HG02981 (cell line): Measurements from ENCODE around the gene PIGK.
"Not testable (repeated sequence)": the region's sequence is repeated elsewhere in the genome, so short reads cannot be mapped to it uniquely, and the experiment has no call there.

Experiments used
- ATAC-seq: cut with Tn5 transposase; IDR thresholded peaks from one replicate; pipeline ENCODE4 v1.9.1; 2021; ENCODE audit warnings: mild to moderate bottlenecking, moderate library complexity; ENCODE audit not compliant: unreplicated experiment

The PIGK gene

DNA sequence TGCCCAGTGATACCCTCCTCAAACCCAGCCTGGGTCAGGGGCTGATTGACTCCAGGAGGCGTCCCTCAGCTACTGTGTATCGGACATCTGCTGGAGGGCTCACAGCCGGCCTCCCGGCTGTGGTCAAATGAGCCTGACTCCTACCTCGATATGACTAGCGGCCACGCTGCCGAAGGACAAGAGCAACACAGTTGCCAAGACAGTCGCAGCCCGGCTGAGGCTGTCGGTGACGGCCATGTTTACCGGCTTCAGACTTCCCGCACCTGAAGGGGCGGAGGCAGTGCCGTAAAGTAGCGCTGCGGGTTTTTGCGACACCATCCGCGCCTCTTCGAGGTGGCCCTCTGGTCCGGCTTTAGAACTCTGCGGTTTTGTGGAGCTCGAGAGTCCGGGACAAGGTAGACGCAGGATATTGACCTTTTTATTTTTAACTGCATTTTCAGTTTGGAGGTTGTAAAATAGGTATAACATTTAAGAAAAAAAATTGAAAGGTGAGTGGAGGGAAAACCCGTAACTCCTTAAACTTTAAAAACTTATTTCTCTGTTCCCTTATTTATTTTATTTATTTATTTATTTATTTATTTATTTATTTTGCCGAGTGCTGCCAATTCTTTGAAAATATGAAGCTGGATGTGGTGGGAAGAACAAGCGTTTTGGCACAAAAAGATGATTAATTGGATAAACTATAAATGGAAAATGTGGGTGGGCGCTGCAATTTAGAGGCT is at the start of gene PIGK:
TSS of gene PIGK (minus strand) at position 265 of the 722 bp plus-strand sequence. CDS start at position 237, 28 bp downstream.
- ATAC-seq, result peak; percentile 91

DNA sequence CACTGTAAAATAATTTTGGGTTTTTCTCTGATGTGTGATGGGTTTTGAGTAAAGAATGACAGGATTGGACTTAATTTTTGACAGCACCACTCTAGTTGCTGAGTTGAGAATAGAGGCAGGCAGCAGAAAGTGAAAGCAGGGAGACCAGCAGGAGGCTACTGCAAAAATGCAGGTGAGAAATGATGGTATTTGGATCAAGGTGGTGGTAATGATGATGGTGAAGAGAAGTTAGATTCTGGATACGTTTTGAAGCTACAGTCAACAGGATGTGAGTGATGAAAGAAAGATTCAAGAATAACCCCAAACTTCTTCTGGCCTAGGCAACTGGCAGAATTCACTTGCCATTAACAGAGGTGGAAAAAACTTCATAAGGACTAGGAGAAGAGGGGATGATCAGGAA is 47.8 kb upstream of the PIGK start:
- ATAC-seq, result no peak

DNA sequence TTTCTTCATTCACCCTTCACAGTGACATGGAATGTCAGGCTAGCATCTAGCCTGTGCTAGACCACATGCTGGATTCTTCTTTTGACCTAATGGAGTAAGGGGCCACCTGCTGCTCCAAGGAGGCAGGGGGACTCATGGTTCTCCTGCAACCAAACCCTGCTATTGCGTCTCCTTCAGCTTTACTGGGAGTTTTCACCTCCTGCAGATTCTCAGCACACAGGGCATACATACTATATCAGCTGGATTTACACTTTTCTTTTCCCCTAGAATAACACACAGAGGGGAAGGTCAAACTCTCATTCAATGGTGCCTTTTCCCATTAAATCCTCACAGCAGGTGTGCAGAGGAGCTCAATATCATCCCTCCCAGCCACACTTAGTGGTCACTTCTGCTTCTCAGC is 46.0 kb upstream of the PIGK start:
- no peak for ATAC-seq

DNA sequence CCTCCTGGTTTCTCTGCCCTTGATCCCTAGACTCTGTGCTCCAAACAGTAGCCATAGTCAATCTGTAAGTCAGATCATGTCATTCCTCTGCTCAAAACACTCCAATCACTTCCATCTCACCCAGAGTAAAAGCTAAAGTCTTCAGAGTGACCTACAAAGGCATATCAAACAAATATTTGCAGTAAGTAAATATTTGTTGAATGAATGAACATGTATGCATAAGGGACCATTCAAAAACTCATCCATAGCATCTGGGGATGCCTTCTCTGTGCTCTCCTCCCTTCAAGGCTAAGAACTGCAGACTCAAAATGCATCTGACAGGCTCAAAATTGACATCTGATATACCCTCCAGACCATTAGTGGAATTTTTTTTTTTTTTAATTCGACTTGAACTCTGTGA is 44.5 kb upstream of the PIGK start:
- no peak for ATAC-seq

DNA sequence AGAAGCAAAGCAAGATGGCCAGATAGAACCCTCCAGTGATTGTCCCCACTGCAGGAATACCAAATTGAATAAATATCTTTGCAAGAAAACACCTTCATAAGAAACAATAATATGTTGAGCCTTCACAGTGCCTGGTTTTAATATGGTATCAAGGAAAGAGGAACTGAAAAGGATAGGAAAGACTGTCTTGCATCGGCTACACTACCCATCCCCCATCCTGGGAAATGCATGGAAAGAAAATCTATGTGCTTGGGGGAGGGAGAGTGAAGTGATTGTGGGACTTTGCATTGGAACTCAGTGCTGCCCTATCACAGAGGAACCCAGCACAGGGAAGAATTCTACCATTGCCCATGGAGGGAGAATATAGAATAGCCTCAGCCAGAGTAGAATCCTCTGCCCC is 34.0 kb upstream of the PIGK start:
- no peak for ATAC-seq

DNA sequence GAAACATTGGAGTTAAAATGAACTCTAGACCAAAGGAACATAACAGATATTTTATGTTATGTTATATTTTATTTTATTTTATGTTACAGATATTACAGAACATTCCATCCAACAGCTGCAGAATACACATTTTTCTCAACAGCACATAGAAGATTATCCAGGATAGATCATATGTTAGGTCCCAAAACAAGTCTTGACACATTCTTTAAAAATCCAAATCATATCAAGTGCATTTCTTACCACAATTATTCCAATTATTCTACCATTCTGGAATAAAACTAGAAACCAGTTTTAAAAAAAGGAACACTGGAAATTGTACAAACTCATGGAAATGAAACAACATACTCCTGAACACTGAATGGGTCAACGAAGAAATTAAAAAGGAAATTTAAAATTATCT is 30.9 kb upstream of the PIGK start:
- no peak for ATAC-seq

DNA sequence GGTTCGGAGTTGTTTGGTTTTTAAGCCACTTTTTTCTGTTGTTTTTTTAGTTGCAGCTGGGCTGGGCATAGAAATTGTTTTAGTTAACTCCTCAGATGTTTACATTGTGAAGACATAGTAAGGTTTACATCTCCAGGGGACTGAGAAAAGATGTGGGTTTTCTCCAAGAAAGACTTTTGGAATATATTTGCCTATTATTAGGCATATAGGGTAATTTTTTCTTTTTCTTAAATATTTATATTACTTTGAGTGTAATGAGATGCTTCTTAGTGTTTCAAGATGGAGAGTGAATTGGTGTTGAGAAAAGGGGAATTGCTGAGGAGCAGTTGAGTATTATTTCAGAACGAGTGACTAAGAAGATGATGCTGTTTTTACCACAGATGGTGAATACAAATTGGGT is 26.6 kb upstream of the PIGK start:
- ATAC-seq, result no peak

DNA sequence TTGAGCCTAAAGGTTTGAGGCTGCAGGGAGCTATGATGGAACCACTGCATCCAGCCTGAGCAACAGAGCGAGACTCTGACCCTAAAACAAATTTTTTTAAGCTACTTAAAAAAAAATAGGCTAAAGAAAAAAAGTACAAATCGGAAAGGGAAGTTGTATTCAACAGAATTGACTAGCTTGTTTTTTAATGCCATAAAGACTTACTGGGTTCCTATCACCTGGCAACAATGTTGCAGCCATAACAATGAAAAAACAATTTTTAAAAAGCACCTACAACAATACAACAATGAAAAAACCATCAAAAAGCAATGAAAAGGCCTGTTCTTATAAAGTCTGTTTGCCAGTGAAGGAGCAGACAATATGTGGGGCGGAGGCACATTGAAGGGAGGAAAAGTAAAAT is 20.1 kb upstream of the PIGK start:
- ATAC-seq, result no peak

DNA sequence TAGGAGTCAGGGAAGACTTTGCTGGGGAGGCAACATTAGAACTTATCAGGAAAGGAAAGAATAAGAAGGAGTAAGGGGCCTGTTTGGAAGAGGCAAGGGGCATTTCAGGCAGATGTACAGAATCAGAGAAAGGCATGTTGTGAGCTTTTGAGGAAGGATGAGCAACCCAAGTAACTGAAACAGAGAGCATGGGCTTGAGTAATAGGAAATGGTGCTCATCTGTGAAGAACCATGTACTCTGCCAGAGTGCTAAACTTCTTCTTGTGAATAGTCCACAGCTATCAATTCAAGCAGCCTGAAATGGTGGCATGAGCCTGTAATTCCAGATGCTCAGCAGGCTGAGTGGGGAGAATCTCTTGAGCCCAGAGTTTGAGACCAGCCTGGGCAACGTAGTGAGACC is 19.2 kb upstream of the PIGK start:
- no peak for ATAC-seq

DNA sequence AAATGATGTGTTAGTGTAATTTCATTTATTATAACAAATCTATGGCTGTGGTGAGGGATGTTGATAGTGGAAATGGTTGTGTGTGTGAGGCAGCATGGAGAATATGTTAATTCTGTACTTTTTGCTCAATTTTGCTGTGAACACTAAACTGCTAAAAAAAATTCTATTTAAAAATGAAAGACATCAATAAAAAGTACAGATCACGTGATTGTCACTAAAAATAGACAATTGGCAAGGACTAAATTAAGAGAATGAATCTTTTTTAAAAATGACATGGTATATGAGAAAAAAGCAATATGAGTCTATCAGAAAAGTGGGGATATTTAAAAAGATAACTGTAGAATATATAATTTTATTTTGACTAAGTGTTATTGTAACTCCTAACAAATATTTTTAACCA is 15.7 kb upstream of the PIGK start:
- ATAC-seq, result no peak

DNA sequence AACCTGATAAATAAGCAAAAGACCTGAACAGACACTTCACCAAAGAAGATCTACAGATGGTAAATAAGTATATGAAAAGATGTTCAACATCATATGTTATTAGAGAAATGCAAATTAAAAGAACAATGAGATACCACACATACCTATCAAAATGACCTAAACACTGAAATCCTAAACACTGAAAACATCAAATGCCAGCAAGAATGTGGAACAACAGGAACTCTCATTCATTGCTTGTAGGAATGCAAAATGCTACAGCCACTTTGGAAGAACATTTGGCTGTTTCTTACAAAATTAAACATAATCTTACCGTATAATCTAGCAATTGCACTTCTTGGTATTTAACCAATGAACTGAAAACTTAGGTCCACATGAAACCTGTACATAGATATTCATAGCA is 14.9 kb upstream of the PIGK start:
- ATAC-seq, result no peak

DNA sequence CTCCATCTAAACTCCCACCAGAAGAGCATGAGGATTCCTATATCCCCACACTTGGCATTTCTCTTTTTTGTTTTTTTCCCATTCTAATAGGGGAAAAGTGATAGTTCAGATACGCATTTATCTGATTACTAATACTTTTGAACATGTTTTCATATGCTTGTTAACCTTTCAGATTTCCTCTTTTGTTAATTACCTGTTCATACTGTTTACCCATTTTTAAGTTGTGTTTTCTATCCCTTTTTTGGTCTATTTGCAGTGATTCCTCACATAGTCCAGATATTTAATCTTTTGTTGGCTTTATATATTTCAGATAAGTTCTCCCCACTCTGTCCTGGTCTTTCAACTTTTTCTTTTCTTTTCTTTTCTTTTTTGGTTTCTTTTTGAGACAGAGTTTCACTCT is 13.6 kb upstream of the PIGK start:
- no peak for ATAC-seq

DNA sequence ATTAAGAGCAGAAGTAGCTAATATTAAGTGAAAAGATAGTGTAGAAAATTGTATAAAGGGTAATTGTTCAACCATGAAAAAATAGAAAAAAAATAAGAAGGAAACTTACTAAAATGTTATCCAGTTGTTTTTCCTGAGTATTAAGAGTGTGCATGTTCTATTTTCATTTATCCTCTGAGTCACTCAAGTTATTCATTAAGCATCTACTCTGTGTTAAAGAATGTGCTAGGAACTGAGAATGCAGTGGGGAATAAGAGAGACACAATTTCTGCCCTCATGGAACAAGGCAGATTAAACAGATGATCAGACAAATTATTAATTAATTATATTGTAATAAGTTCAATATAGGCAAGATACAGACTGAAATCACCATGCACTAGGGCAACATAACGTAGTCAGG is 10.8 kb upstream of the PIGK start:
- no peak for ATAC-seq

DNA sequence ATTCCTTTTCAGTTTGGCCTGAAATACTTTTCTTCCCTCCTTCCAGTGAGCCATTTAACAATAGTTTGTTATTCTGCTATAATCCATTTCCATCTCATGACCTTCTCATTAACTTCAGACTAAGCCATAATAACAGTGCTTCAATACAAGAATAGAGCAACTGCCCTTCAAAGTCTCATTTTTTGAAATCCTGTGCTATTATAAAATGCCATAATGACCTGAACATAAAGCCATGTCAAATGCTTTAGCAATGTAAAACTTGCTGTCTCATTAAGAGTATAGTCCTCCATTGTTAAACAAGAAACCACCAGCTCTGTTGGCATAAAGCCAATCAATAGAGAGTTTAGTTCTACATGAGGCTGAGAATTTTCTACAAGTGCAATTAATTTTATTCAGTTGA is 9.6 kb upstream of the PIGK start:
- no peak for ATAC-seq

DNA sequence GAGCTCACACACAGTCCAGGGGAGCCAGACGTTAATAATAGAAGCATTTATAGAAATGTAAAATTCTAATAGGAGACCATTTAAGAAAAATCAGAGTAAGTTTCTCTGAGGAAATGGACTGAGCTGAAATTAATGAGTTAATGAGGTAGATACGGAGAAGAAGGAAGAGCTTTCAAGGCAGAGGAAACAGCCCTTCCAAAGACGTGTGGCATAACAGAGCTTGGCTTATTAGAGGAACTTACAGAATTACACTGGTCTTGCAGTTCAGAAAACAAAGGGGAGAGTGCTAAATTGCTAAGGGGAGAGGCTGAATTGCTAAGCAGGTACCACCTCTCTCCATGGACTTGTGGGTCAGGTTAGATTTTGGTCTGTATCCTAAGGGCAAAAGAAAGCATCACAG is 8.2 kb upstream of the PIGK start:
- ATAC-seq, result no peak

DNA sequence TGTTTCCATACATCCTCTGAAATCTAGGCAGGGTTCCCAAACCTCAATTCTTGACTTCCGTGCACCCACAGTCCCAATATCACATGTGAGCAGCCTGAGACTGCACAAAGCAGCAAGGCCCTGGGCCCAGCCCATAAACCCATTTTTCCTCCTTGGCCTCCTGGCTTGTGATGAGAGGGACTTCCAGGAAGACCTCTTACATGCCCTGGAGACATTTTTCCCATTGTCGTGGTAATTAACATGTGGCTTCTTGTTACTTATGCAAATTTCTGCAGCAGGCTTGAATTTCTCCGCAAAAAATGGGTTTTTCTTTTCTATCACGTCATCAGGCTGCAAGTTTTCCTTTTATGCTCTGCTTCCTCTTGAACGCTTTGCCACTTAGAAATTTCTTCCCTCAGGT is 3.3 kb upstream of the PIGK start:
- ATAC-seq, result no peak

DNA sequence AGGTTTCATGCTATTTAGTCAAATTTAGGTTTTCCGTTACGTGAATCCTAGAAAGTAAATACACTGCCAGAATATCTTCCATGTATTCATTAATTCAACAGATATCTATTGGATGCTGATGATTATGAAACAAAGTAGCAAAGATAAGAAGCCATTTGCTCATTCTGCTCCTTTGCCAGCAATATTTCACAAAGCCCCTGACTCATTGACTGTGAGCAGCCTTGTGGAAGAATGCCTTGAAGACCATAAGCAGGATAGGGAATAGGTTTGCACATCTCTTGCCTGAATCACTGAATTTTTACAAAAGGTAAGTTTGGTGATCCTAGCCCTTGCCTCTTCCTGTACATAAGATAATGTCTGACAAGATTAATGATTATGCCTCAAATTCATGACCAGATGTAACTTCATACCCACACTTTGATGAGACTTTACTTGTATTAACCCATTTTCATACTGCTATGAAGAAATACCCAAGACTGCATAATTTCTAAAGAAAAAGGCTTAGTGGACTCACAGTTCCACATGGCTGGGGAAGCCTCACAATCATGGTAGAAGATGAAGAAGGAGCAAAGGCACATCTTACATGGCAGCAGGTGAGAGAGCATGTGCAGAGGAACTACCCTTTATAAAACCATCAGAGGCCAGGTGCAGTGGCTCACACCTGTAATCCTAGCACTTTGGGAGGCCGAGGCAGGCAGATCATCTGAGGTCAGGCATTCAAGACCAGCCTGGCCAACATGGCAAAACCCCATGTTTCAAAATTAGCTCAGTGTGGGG is 1.6 kb upstream of the PIGK start:
- no peak for ATAC-seq

DNA sequence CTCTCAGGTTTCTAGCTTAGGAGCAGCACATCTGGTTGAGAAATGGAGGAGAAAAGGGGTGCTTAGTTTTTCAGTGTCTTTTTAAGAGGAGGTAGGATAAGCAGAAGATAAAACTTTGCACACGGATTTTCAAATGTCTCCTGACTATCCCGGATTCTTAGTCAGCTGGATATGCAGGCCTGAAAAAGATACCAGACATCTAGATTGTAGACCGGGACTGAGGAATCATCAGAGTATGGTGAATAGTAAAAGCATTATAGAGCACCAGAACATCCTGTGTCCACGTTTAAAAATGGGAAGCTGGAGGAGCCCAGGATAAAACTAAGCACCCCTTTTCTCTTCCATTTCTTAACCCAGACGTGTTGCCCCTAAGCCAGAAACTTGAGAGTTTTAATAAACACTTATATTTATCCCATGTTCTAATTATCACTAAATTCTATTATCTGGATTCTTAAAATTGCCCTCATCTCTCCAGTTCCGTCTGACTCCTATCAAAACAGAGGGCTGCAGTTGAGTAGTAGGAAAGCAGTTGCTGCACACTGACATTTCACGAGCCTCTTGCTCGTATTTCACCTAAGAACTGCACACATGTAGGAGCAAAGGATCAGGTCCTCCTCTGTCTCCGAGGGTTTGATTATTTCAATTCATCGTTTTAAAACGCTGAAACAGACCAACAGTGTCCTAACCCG is 609 bp downstream of the PIGK start:
- peak; percentile 31 for ATAC-seq

DNA sequence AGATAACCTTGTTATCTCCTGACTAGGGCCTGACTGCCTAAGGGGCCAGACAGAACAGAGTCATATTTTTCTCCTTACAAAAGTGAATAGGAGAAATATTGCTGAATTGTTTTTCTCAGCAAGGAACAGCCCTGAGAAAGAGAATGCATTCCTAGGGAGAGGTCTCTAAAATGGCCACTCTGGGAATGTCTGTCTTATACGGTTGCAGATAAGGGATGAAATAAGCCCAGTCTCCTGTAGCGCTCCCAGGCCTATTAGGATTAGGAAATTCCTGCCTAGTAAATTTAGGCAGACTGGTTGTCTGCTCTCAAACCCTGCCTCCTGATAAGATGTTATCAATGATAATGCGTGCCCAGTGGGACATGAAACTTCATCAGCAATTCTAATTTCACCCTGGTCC is 15.2 kb downstream of the PIGK start:
- not testable (repeated sequence) for ATAC-seq

DNA sequence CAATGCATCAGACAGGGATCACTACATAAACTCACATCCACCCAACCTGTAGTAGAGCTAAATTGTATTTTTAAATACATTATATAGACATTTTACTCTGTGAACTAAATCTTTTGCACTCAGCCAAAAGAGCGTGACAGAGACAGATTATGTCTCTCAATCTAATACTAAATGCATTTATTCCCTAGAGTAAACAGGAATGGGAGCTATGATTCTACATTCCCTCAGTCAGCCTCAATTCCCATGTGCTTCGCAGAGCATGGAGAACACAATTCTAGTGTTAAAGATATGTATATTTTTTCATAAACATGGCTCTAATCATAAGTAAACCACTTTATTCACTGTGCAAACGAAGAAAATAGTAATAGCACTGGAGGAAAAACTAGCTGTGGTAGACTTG is 16.5 kb downstream of the PIGK start:
- no peak for ATAC-seq

DNA sequence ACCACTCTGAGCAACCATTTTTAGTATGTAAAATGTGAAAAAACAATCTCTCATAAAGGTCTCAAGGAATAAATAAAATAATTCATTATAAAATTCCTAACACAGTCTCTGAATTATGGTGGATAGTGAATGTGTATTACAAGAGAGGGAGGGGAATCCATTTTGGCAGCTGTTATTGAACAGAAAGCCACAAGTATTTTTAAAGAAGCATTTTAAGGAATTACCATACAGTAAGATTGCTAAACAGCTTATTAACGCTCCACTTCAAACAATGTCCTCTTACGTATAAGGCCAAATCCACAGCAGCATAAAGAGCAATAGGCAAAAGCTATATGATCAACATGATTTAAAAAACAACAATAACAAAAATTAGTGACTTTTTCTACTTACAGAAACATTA is 18.4 kb downstream of the PIGK start:
- no peak for ATAC-seq

DNA sequence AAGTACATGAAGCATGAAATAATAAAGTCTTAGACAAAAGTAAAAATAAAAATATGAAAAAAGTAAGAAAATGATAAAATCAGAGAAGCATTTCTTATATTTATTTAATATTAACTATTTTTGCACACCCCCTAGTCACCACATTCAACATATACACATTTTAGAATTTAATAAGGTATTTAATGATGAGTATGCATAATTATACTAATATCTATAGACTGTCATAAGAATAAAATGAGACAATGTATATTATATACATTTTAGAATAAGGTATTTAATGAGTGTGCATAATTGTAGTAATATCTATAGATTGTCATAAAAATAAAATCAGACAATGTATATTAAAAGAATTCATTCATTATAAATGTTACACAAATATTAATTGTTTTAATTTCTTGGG is 18.9 kb downstream of the PIGK start:
- ATAC-seq, result no peak
